ENCODE results near the gene BBS9.
"Not testable (repeated sequence)": the region's sequence is repeated elsewhere in the genome, so short reads cannot be mapped to it uniquely, and the experiment has no call there.

Gene BBS9

GRCh38 chr7:33128990-33129805 lies at the start of gene BBS9:
Gene BBS9, plus strand, starts transcription at chr7:33129564. Its CDS starts 16,689 bp downstream, at chr7:33146253.
- DNase-seq (ENCODE audit: extremely low read depth in 1 of 2, low read depth in 1 of 2), result peak; percentile 81 to 91

- DNase-seq (ENCODE audit: extremely low read depth in 1 of 2, low read depth in 1 of 2), result no peak
These were observed 49.3 kb upstream of the BBS9 start for GRCh38 chr7:33079763-33080690.

DNA sequence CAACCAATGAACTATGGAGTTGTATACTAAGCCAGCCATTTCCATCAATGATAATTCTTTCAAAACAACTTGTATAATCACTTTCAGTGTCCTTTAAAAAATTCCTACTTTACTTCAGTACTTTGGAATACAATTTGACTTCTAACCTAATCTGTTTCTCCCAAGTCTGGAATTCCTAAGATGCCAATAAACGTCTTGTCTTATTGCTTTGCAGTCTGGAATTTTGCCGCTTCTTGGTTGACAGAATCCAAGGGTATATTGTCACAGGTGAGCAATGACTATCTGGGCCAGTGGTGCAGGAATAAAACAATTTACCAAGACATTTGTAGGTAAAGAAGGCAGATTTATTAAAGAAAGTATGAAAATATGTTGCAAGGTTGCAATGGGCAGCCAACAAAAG lies 42.0 kb upstream of the BBS9 start:
- DNase-seq (ENCODE audit: extremely low read depth in 1 of 2, low read depth in 1 of 2), result no peak

DNA sequence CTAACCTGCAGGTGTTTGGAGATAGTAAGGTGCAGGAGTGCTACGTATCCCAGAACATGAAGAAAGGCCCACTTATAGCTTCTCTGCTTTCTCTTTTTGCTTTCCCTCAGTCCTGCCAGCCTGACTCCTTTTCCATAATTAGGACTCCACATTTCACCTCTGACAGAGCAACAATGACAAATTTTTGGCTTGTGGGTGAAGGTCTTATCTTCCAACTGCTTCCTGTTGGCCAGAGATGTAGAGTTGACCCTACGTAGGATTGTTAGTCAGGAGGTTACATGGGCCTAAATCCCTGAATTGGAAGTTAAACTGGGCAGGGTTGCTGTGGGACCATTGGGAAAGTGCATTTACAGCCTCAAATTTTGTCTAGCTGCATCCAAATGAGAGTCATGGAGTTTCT lies 41.5 kb upstream of the BBS9 start:
- DNase-seq (ENCODE audit: extremely low read depth in 1 of 2, low read depth in 1 of 2), result no peak

DNA sequence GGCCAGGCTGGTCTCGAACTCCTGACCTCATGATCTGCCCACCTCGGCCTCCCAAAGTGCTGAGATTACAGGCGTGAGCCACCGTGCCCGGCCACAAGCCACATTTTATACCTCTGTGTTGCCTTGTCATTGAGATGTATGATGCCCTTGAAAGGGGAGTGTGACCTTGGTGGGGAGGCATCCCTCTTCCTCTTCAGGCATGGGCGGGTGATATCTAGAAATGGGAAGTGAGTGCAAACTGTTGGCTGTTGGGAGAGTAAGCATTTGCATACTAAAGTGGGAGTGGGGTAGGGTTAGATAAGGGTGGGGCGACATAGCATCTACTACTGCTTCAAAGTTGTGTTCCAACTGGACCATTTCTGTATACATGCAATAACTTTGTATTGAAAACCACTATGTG lies 40.2 kb upstream of the BBS9 start:
- no peak for DNase-seq (ENCODE audit: extremely low read depth in 1 of 2, low read depth in 1 of 2)

DNA sequence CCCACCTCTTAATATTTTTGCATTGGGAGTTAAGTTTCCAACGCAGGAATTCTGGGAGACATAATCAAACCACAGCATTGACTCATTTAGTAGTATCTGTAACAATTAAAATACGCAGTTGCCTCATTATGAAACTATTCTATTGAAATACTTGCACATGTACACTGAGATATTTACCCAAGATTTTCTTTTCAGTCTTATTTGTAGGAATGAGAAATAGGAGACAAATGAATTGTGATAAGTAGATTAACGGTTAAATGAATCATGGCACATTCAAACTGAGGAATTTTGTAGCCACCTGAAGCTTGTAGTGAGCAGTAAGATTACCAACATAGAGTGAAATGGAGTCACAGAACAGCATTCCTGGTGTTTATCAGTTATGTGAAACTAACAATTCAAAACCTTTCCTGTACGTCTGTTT lies 38.2 kb upstream of the BBS9 start:
- no peak for DNase-seq (ENCODE audit: extremely low read depth in 1 of 2, low read depth in 1 of 2)

- DNase-seq (ENCODE audit: extremely low read depth in 1 of 2, low read depth in 1 of 2), result no peak
These were observed 37.6 kb upstream of the BBS9 start for GRCh38 chr7:33091641-33092191.

- no peak for DNase-seq (ENCODE audit: extremely low read depth in 1 of 2, low read depth in 1 of 2)
These were observed 36.1 kb upstream of the BBS9 start for GRCh38 chr7:33093266-33093665.

- not testable (repeated sequence) for DNase-seq (ENCODE audit: extremely low read depth in 1 of 2, low read depth in 1 of 2)
These were observed 34.6 kb upstream of the BBS9 start for GRCh38 chr7:33094745-33095275.

- no peak for DNase-seq (ENCODE audit: extremely low read depth in 1 of 2, low read depth in 1 of 2)
These were observed 30.0 kb upstream of the BBS9 start for GRCh38 chr7:33099154-33099940.

DNA sequence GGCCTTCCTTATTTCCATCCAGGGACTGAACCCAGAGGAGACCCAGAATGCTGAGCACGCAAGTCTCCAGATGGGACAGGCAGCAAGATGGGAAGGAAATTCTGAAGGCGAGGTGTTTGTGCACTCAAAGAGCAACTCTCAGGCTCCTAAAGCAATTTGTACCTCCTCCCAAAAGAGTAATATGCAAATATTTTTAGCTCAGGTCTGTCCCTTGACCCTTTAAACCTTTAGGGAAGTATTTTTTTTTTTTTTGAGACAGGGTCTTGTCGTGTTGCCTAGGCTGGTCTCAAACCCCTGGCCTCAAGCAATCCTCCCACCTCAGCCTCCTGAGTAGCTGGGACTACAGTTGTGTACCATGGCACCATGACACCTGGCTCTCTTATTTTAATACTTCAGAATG lies 28.6 kb upstream of the BBS9 start:
- DNase-seq (ENCODE audit: extremely low read depth in 1 of 2, low read depth in 1 of 2), result no peak

- DNase-seq (ENCODE audit: extremely low read depth in 1 of 2, low read depth in 1 of 2), result no peak
These were observed 27.5 kb upstream of the BBS9 start for GRCh38 chr7:33101906-33102305.

DNA sequence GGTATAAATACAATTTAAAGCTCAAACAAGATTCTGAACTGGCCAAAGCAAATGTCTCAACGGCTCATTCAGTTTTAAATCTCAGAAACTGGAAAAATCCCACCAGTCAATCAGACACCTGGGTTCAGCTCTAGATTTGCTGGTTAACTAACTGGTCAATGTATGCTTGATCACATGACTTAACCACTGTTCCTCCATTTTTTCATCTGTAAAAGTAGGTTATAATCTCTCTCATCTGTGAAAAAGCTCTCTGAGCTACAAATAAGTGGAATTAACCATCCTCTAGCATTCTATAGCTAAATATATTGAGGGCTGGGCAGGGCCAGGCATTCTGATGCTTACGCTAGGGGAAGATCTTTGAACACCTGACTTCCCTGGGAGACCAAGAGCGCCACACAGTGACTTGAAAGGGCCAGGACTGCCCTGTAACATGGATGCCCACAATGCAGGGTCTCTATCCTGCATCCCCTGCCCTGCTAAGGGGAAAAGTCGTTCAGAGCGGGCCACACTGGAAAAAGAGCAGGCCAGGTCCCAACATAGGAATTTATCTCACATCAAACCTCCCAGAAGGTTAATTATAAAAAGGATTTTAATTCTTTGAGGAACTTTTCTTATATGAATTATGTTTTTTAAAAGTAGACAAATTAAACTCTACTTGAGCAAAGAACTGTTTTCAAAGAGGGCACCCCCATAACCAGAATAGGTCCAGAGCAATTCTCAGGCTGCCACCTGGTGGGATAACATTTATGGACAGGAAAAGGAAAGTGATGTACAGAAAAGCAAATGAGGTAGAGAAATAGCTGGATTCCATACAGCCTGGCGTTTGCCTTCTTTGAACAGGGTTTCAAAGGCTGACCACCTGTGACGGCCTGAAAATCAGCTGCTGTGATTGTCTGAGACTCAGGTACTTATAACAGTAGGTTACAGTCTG lies 22.0 kb upstream of the BBS9 start:
- DNase-seq (ENCODE audit: extremely low read depth in 1 of 2, low read depth in 1 of 2), result no peak

DNA sequence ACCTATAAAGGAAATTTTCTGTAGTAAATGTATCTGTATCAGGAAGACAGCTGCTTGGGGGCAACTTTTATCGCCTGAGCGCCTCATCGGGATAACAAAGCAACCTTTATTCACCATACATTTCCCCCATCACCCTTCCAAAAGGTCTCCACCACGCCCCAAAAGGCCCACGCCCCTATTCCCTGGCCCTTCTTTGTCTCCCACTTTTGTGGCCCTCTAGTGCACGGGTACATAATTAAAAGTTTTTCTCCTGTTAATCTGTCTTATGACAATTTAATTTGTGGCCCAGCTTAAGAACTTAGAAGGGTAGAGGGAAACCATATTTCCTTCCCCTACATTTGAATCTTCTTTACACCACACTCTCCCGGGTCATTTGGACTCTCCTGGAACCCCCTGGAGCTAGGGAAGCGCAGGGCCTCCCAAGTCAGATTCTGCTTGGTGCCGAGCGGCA lies 20.8 kb upstream of the BBS9 start:
- DNase-seq (ENCODE audit: extremely low read depth in 1 of 2, low read depth in 1 of 2), result no peak

DNA sequence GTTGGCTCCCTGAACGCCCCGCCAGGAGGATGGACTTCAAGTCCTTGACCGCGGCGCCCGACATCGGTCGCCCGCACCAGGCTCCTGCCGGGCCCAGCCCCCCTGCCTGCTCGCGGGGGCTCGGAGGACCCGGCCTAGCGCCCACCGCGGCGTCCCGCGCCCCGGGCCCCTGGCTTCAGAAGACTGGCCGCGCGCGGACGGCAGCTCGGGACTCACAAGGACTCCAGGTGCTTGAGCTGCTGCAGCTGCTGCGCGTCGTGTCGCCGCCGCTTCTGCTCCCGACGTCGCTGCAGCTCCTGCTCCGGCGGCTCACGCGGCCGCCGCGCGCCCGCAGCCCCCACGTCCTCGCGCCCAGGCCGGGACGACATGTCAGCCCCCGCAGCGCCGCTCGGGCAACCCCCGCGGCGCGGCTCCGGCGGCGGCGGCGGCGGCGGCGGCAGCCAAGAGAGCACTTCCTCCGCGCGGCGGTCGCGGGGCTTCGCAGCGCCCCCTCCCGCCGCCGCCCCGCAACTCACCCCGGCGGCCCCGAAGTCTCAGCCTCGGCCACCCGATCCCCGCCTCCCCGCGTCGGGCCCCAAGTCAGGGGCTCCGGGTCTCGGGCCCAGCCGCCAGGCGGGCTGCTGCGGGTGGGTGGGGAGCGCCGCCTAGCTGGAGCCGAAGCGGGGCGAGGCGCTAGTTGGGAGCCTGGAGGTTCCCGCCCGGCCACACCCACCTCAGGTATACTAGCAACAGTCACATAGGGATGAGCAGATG lies 20.2 kb upstream of the BBS9 start, which contains the start of gene RP9:
TSS of gene RP9 (minus strand) at position 400 of the 753 bp plus-strand sequence. CDS start at position 368, 32 bp downstream.
- peak; percentile 59 to 61 for DNase-seq (ENCODE audit: extremely low read depth in 1 of 2, low read depth in 1 of 2)

DNA sequence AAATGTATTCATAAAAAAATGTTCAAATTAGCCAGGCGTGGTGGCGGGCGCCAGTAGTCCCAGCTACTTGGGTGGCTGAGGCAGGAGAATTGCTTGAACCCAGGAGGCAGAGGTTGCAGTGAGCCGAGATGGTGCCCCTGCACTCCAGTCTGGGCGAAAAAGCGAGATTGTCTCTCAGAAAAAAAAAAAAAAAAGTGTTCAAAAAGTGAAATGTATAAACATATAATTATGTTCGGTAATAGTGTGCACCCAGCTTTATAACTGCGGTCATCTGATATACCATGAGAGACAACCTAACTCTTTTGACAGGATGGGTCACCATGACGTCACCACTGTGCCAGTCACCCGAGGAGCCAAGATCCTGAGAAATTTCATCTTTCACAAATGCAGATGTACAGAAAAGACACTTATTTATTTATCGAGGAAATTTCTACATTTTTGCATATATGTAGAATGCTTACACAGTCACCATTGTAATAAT lies 19.6 kb upstream of the BBS9 start:
- DNase-seq (ENCODE audit: extremely low read depth in 1 of 2, low read depth in 1 of 2), result no peak

DNA sequence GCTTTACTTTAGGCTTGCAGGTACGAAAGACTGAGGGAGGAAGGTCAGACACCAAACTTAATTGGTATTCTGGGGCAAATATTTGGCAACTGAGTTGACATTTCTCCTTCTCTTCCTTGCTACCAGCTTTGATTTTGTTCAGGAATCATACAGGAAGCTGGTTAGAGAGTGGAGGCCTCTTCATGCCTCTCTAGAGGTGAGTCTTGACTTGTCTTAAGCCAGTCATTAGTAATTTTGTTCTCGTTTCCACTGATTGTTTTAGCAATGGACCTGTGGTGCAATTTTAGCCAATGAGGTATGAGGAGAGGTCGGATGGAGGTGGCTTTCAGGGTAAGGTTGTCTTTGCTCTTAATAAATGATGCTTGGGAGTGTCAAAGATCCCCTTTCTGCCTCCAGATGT lies 17.8 kb upstream of the BBS9 start:
- no peak for DNase-seq (ENCODE audit: extremely low read depth in 1 of 2, low read depth in 1 of 2)

DNA sequence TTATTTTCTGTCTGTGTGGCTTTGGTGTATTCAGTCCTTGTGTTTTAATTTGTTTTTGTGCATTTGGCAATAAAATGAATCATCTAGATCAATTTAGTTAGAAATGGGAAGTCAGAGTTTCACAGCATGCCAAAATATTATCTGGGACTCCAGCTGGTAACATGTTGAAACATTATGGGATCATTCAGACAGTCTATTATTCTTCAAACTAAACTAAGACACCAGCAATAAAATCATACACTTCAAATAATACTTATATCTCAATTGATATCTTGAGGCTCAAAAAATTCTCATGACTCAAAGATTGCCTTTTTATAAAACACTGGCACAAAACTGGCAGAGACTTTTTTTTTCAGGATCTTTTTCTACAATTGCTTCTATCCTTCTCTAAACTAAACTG lies 14.4 kb upstream of the BBS9 start:
- DNase-seq (ENCODE audit: extremely low read depth in 1 of 2, low read depth in 1 of 2), result no peak
